ENCODE measurements around the gene SYCP2L. TPM values are rescaled to one million over a fixed set of nuclear protein-coding genes. Genes with fewer than 3 reads are reported as not detected.

SYCP2L gene
- total and polyA plus RNA-seq, 10 of the 15 experiments (the other 5 are each of a cell fraction or from before 2014, with no cell fraction given), result 0.03 to 0.12 (median 0.04) TPM; not detected in 7

DNA sequence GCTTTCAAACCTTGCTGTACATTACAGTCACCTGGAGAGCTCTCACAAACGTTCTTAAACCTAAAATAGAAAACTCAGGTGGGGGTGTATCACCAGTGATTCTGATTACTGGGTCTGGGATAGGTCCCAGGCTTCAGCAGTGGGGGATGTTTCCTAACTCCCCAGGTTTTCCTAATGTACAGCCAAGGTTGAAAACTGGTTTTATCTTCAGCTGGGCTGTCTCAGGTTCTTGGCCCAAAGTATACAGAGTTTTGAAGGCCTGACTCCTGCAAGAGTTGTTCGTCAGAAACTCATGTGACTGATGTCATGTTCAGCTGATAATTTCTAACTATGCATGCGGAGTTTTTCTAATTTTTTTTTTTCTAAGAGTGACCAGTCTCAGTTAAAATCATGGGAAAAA lies 9.8 kb downstream of the SYCP2L start:
- H3K4me3 ChIP-seq, result no peak overlapping the region
- RAD21 ChIA-PET (ENCODE audit: unreplicated experiment), result interaction anchor here (0.9 kb wide), 1 partner anchor 418 kb away, joined by 3 read pairs; no protein-coding TSS in a partner anchor
- no peaks in the 10 kb centered on the region for H3K36me3 ChIP-seq (ENCODE audit: control insufficient read depth in 2 of 2, insufficient read depth in 2 of 2, low read length in 1 of 2)
- no peak overlapping the region for H3K4me2 ChIP-seq (ENCODE audit: control insufficient read depth, insufficient read depth)
- CTCF ChIA-PET, result interaction anchor here (0.6 kb wide), 1 partner anchor 11 kb away, joined by 5 read pairs; no protein-coding TSS in a partner anchor
- TF ChIP-seq ESRRA (IDR thresholded peaks at IDR 0.05; ENCODE audit: low read length) (no peak), TCF12 (IDR thresholded peaks at IDR 0.05; ENCODE audit: low read depth, low read length) (no peak), DPF2 (IDR thresholded peaks at IDR 0.05) (no peak), CHD1 (IDR thresholded peaks at IDR 0.05; ENCODE audit: low read depth, low read length) (no peak), WRNIP1 (IDR thresholded peaks at IDR 0.05; ENCODE audit: borderline replicate concordance, low read depth, low read length) (no peak), EZH2 (IDR thresholded peaks at IDR 0.05; ENCODE audit: borderline replicate concordance, control insufficient read depth, low read depth, low read length) (no peak), HDAC6 (IDR thresholded peaks at IDR 0.05; ENCODE audit: unreplicated experiment) (no peak), CHD4 (IDR thresholded peaks at IDR 0.05) (no peak), NR2F1 (conservative IDR thresholded peaks at IDR 0.05) (no peak), FOS (IDR thresholded peaks at IDR 0.05; ENCODE audit: borderline replicate concordance, extremely low read depth, insufficient read length) (no peak)
- TF ChIP-seq, protein P1, sequence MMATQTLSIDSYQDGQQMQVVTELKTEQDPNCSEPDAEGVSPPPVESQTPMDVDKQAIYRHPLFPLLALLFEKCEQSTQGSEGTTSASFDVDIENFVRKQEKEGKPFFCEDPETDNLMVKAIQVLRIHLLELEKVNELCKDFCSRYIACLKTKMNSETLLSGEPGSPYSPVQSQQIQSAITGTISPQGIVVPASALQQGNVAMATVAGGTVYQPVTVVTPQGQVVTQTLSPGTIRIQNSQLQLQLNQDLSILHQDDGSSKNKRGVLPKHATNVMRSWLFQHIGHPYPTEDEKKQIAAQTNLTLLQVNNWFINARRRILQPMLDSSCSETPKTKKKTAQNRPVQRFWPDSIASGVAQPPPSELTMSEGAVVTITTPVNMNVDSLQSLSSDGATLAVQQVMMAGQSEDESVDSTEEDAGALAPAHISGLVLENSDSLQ (IDR thresholded peaks at IDR 0.05), result no peak
- H3K4me1 ChIP-seq (ENCODE audit: control insufficient read depth, insufficient read depth, low read length), result 0 out of 2 replicates have a peak, but pooled peaks cover 4% of the 10 kb centered on the region
- H2AFZ ChIP-seq (ENCODE audit: control insufficient read depth, low read depth, low read length), result no peak overlapping the region
- no peaks in the 10 kb centered on the region for H3K79me2 ChIP-seq (ENCODE audit: control insufficient read depth, insufficient read depth, low read length)
- H3K9ac ChIP-seq (ENCODE audit: control insufficient read depth, insufficient read depth, low read length), result no peak overlapping the region
- H3K27ac ChIP-seq (ENCODE audit: control insufficient read depth, insufficient read depth), result no peak overlapping the region
- no peaks in the 10 kb centered on the region; the same call in 1 of the 3 replicates for H3K9me3 ChIP-seq (replicated peaks; ENCODE audit: control insufficient read depth, insufficient read depth, low read length)
- no peak for FAIRE-seq
- BruUV-seq (replicated peaks), result no TSS peak
- no peak for DNase-seq (ENCODE audit: low read depth, low spot score)
- intact Hi-C loops (cut with micrococcal nuclease; ENCODE audit: unreplicated experiment), result no loop called here
- POLR2A ChIA-PET, result no interaction called here
- H4K20me1 ChIP-seq (ENCODE audit: control insufficient read depth, insufficient read depth), result no peaks in the 10 kb centered on the region
- WGBS (ENCODE audit: insufficient coverage, insufficient replicate concordance, low lambda C conversion rate, missing lambda C conversion rate), result 40% methylated on average over 3 of the region's 3 CpGs
- H3K27me3 ChIP-seq (replicated peaks in 1 of 2; ENCODE audit: control insufficient read depth in 2 of 2, insufficient read depth in 2 of 2, low read length in 1 of 2), result no peaks in the 10 kb centered on the region
- in situ Hi-C loops (cut with MboI), result no loop called here
- no peak for ATAC-seq
- SMC1A ChIA-PET (ENCODE audit: uncharacterized antibody, unreplicated experiment), result no interaction called here

All from GM12878 (cell line).